ENCODE data around the gene PDLIM5. TPM values are rescaled to one million over a fixed set of nuclear protein-coding genes. Genes with fewer than 3 reads are reported as not detected.

The PDLIM5 gene
- total RNA-seq, 1 experiment from 2014 or later = 53.8 TPM

DNA sequence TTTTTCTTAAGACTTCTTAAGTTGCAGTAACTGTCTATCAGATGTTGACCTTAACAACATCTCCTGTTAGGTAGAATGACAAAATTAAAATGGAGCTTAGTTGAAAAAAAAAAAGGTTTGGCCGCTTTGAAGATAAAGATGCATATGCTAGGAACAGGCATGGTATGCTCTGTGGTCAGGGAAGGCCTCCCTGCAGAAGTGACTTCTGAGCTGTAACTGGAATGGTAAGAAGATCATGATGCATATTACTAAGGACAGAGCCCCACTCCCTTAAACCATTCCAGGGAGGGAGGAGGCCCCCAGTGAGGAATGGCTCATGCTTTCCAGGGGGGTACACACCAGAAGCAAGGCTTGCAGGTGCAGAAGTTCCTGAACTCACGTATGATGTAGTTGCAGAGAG, 43.7 kb downstream of the PDLIM5 start:
- Histone ChIP-seq H3K9ac (ENCODE audit: low read length) (no peak overlapping the region), H3K4me3 (ENCODE audit: low read length) (no peak overlapping the region), H3K36me3 (ENCODE audit: insufficient read depth, low read length) (no peaks in the 10 kb centered on the region), H2AFZ (ENCODE audit: low read length) (no peak overlapping the region), H3K9me3 (ENCODE audit: low read length) (no peaks in the 10 kb centered on the region), H3K27ac (ENCODE audit: low read length) (no peak overlapping the region), H3K9me2 (replicated peaks; ENCODE audit: insufficient read depth, low read length) (no peaks in the 10 kb centered on the region), H3K4me1 (ENCODE audit: low read length) (peaks cover 18% of the 10 kb centered on the region), H3K27me3 (ENCODE audit: low read length) (no peaks in the 10 kb centered on the region), H3K4me2 (ENCODE audit: low read depth, low read length, poor library complexity, severe bottlenecking) (no peak overlapping the region), H4K20me1 (ENCODE audit: insufficient read depth, low read depth, low read length) (no peaks in the 10 kb centered on the region), H3K79me2 (ENCODE audit: low read length) (peaks cover 38% of the 10 kb centered on the region)
- DNase-seq = no peak

DNA sequence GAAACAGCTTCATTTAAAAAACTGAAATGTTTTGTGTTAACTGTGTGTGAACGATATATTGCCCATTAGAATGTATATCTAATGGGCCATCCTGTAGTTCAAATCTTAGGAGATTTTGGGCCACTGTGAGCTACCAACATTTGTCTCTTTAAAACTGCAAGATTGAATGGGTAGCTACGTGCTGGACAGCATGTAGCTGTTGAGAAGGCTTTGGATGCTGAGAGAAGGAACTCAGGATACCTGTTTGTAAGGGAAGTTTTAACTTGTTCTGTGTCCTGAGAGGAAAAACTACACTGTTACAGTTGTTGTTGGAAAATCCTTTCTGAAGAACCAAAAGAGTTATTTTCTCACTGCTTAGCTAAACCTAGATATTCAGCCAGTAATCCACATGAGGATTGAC, 45.9 kb downstream of the PDLIM5 start:
- Histone ChIP-seq H3K27me3 (ENCODE audit: low read length) (no peaks in the 10 kb centered on the region), H3K4me2 (ENCODE audit: low read depth, low read length, poor library complexity, severe bottlenecking) (no peak overlapping the region), H3K4me1 (ENCODE audit: low read length) (peaks cover 18% of the 10 kb centered on the region), H4K20me1 (ENCODE audit: insufficient read depth, low read depth, low read length) (no peaks in the 10 kb centered on the region), H3K9ac (ENCODE audit: low read length) (no peak overlapping the region), H2AFZ (ENCODE audit: low read length) (no peak overlapping the region), H3K9me2 (replicated peaks; ENCODE audit: insufficient read depth, low read length) (no peaks in the 10 kb centered on the region), H3K9me3 (ENCODE audit: low read length) (no peaks in the 10 kb centered on the region), H3K79me2 (ENCODE audit: low read length) (peaks cover 28% of the 10 kb centered on the region), H3K36me3 (ENCODE audit: insufficient read depth, low read length) (no peaks in the 10 kb centered on the region), H3K27ac (ENCODE audit: low read length) (no peak overlapping the region), H3K4me3 (ENCODE audit: low read length) (no peak overlapping the region)
- no peak for DNase-seq

DNA sequence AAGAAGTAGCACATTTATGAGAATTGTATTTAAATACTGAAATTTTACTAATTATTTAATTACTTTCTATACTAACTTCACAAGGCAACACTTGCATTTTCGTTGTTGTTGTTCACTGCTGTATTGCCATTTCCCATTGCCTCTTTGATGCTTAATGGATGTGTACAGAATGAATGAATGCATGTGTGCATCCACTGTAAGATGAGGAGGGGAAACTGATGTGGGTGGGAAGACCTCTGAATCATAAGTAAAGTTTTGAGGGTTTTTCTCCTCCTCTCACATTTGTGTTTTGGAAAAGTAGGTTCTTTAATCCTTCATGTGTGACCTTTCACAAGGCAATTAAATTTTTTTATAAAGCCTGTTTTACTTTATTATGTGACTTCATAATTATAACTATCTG, 46.8 kb downstream of the PDLIM5 start:
- peaks cover 25% of the 10 kb centered on the region for H3K79me2 ChIP-seq (ENCODE audit: low read length)
- H3K9me3 ChIP-seq (ENCODE audit: low read length) = no peaks in the 10 kb centered on the region
- no peaks in the 10 kb centered on the region for H3K36me3 ChIP-seq (ENCODE audit: insufficient read depth, low read length)
- H3K9ac ChIP-seq (ENCODE audit: low read length) = no peak overlapping the region
- H2AFZ ChIP-seq (ENCODE audit: low read length) = no peak overlapping the region
- no peak overlapping the region for H3K27ac ChIP-seq (ENCODE audit: low read length)
- no peaks in the 10 kb centered on the region for H4K20me1 ChIP-seq (ENCODE audit: insufficient read depth, low read depth, low read length)
- no peak overlapping the region for H3K4me2 ChIP-seq (ENCODE audit: low read depth, low read length, poor library complexity, severe bottlenecking)
- H3K27me3 ChIP-seq (ENCODE audit: low read length) = no peaks in the 10 kb centered on the region
- DNase-seq = no peak
- no peak overlapping the region for H3K4me3 ChIP-seq (ENCODE audit: low read length)
- H3K9me2 ChIP-seq (replicated peaks; ENCODE audit: insufficient read depth, low read length) = no peaks in the 10 kb centered on the region
- peaks cover 18% of the 10 kb centered on the region for H3K4me1 ChIP-seq (ENCODE audit: low read length)

DNA sequence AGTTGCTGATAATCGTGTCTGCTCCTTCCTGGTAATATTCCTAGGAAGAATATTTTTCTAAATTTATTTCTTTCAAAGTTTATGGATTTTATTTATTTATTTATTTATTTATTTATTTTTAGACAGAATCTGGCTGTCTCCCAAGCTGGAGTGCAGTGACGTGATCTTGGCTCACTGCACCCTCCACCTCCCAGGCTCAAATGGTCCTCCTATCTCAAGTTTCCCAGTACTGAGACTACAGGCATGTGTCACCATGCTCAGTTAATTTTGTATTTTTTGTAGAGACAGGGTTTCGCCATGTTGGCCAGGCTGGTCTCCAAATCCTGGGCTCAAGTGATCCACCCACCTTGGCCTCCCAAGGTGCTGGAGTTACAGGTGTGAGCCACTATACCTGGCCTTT, 48.9 kb downstream of the PDLIM5 start:
- Histone ChIP-seq H4K20me1 (ENCODE audit: insufficient read depth, low read depth, low read length) (no peaks in the 10 kb centered on the region), H3K4me3 (ENCODE audit: low read length) (no peak overlapping the region), H3K27me3 (ENCODE audit: low read length) (no peaks in the 10 kb centered on the region)

DNA sequence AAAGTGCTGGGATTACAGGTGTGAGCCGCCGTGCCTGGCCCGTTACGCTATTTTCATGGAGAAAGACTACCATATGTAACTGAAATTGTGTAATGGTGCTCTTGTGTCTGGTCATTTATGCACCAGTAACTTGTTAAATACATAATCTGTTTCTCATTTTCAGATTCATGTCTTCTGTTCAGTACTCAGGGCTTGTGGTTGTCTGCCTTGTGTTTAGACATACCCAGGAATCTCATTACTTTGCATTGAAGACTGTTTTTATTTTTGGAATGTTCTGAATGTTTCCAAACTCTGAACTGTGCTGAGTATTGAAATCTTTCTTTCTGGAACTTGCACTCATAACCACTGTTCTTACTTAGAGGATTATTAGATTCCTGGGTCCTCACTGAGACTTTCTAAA, 52.8 kb downstream of the PDLIM5 start:
- H3K4me2 ChIP-seq (ENCODE audit: low read depth, low read length, poor library complexity, severe bottlenecking) = no peak overlapping the region
- peaks cover 20% of the 10 kb centered on the region for H3K4me1 ChIP-seq (ENCODE audit: low read length)
- no peak overlapping the region for H3K4me3 ChIP-seq (ENCODE audit: low read length)
- no peaks in the 10 kb centered on the region for H3K9me3 ChIP-seq (ENCODE audit: low read length)
- no peak for DNase-seq
- no peaks in the 10 kb centered on the region for H3K36me3 ChIP-seq (ENCODE audit: insufficient read depth, low read length)
- H3K27me3 ChIP-seq (ENCODE audit: low read length) = no peaks in the 10 kb centered on the region
- no peak overlapping the region for H3K27ac ChIP-seq (ENCODE audit: low read length)
- no peak overlapping the region for H3K9ac ChIP-seq (ENCODE audit: low read length)
- H2AFZ ChIP-seq (ENCODE audit: low read length) = no peak overlapping the region
- peaks cover 19% of the 10 kb centered on the region; the same call in 1 of the 2 replicates for H3K79me2 ChIP-seq (ENCODE audit: low read length)
- H3K9me2 ChIP-seq (replicated peaks; ENCODE audit: insufficient read depth, low read length) = no peaks in the 10 kb centered on the region
- no peaks in the 10 kb centered on the region for H4K20me1 ChIP-seq (ENCODE audit: insufficient read depth, low read depth, low read length)

More for the DNA sequence above, 48.9 kb downstream of the PDLIM5 start:
- Histone ChIP-seq H2AFZ (ENCODE audit: low read length) (no peak overlapping the region), H3K9ac (ENCODE audit: low read length) (no peak overlapping the region), H3K9me3 (ENCODE audit: low read length) (no peaks in the 10 kb centered on the region), H3K27ac (ENCODE audit: low read length) (no peak overlapping the region), H3K36me3 (ENCODE audit: insufficient read depth, low read length) (no peaks in the 10 kb centered on the region), H3K4me2 (ENCODE audit: low read depth, low read length, poor library complexity, severe bottlenecking) (no peak overlapping the region), H3K79me2 (ENCODE audit: low read length) (peaks cover 16% of the 10 kb centered on the region), H3K4me1 (ENCODE audit: low read length) (peaks cover 19% of the 10 kb centered on the region), H3K9me2 (replicated peaks; ENCODE audit: insufficient read depth, low read length) (no peaks in the 10 kb centered on the region)
- DNase-seq = no peak

DNA sequence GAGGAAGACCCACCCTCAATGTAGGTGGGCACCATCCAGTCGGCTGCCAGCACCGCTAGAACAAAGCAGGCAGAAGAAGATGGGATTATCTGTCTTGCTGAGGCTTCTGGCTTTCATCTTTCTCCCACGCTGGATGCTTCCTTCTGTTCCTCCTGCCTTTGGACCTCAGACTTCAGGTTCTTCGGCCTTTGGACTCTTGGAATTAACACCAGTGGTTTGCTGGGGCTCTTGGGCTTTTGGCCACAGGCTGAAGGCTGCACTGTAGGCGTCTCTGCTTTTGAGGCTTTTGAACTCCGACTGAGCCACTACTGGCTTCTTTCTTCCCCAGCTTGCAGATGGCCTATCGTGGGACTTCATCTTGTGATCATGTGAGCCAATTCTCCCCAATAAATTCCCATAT, 55.1 kb downstream of the PDLIM5 start:
- Histone ChIP-seq H3K36me3 (ENCODE audit: insufficient read depth, low read length) (no peaks in the 10 kb centered on the region), H3K4me1 (ENCODE audit: low read length) (peaks cover 20% of the 10 kb centered on the region), H3K27me3 (ENCODE audit: low read length) (no peaks in the 10 kb centered on the region), H3K4me3 (ENCODE audit: low read length) (no peak overlapping the region), H3K9me2 (replicated peaks; ENCODE audit: insufficient read depth, low read length) (no peaks in the 10 kb centered on the region), H3K4me2 (ENCODE audit: low read depth, low read length, poor library complexity, severe bottlenecking) (no peak overlapping the region), H3K79me2 (ENCODE audit: low read length) (peaks cover 27% of the 10 kb centered on the region; the same call in 1 of the 2 replicates), H2AFZ (ENCODE audit: low read length) (no peak overlapping the region), H4K20me1 (ENCODE audit: insufficient read depth, low read depth, low read length) (no peaks in the 10 kb centered on the region), H3K9me3 (ENCODE audit: low read length) (no peaks in the 10 kb centered on the region), H3K27ac (ENCODE audit: low read length) (no peak overlapping the region), H3K9ac (ENCODE audit: low read length) (no peak overlapping the region)
- no peak for DNase-seq

DNA sequence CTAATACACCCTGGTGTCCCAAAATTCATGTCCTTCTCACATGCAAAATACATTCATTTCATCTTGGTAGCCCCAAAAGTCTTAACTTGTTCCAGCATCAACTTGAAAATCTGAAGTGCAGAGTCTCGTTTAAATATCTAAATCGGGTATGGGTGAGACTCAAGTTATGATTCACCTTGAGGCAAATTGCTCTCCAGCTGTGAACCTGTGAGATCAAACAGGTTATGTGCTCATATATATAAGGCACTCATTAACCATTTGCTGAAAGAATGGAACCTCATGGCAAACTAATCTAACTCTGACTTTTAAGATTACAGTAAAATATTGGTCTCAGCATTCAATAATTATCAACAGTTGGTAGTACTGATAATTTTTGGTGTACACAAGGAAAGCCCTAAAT, 55.5 kb downstream of the PDLIM5 start:
- Histone ChIP-seq H3K9ac (ENCODE audit: low read length) (no peak overlapping the region), H3K4me3 (ENCODE audit: low read length) (no peak overlapping the region), H3K36me3 (ENCODE audit: insufficient read depth, low read length) (no peaks in the 10 kb centered on the region), H3K4me2 (ENCODE audit: low read depth, low read length, poor library complexity, severe bottlenecking) (no peak overlapping the region), H2AFZ (ENCODE audit: low read length) (no peak overlapping the region), H3K27me3 (ENCODE audit: low read length) (no peaks in the 10 kb centered on the region), H3K27ac (ENCODE audit: low read length) (no peak overlapping the region), H3K4me1 (ENCODE audit: low read length) (peaks cover 20% of the 10 kb centered on the region), H3K9me2 (replicated peaks; ENCODE audit: insufficient read depth, low read length) (no peaks in the 10 kb centered on the region), H4K20me1 (ENCODE audit: insufficient read depth, low read depth, low read length) (no peaks in the 10 kb centered on the region), H3K79me2 (ENCODE audit: low read length) (peaks cover 24% of the 10 kb centered on the region; the same call in 1 of the 2 replicates), H3K9me3 (ENCODE audit: low read length) (no peaks in the 10 kb centered on the region)
- no peak for DNase-seq

DNA sequence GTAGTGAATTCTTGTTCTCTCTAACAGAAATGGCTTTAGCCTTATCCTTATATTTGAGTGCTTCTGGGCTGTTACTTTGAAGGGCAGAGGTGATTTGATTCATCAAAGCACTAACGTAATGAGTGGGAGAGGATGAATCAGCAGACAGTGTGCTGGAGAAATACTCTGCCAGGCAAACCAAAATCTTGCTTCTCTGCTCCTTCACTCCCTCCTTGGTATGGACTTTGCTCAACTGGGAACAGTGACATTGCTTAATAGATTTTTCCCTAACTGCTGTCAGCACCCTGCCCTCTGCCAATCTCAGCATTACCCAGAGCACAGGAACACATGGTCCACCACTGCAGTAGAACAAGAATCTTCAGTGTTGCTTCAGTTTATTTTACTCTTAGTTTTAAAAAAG, 56.0 kb downstream of the PDLIM5 start:
- no peak overlapping the region for H3K27ac ChIP-seq (ENCODE audit: low read length)
- no peaks in the 10 kb centered on the region for H3K36me3 ChIP-seq (ENCODE audit: insufficient read depth, low read length)
- H3K9me2 ChIP-seq (replicated peaks; ENCODE audit: insufficient read depth, low read length) = no peaks in the 10 kb centered on the region
- no peak overlapping the region for H3K9ac ChIP-seq (ENCODE audit: low read length)
- no peaks in the 10 kb centered on the region for H3K9me3 ChIP-seq (ENCODE audit: low read length)
- H2AFZ ChIP-seq (ENCODE audit: low read length) = no peak overlapping the region
- no peak for DNase-seq
- H3K4me2 ChIP-seq (ENCODE audit: low read depth, low read length, poor library complexity, severe bottlenecking) = no peak overlapping the region
- no peak overlapping the region for H3K4me3 ChIP-seq (ENCODE audit: low read length)
- no peaks in the 10 kb centered on the region for H4K20me1 ChIP-seq (ENCODE audit: insufficient read depth, low read depth, low read length)
- no peaks in the 10 kb centered on the region for H3K27me3 ChIP-seq (ENCODE audit: low read length)
- peaks cover 28% of the 10 kb centered on the region; the same call in 1 of the 2 replicates for H3K79me2 ChIP-seq (ENCODE audit: low read length)
- peaks cover 20% of the 10 kb centered on the region for H3K4me1 ChIP-seq (ENCODE audit: low read length)

DNA sequence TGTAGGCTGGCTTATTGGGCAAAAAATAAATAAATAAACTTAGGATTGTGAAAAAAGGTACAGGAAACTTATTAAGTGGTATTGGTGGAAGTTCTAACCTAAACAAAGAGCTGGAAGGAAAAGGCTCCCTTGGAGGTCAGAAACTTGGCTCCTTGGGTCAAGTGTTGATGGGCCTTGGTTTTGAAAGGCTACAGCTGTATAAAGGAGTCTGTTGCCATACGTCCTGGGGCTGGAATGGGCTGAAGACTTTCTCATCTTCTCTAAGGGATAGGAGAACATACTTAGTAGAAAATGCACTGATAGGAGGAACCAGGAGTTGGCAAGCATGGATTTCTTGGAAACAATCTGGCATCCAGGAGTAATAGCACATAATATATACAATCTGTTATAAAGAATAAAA, 56.6 kb downstream of the PDLIM5 start:
- no peak overlapping the region for H3K9ac ChIP-seq (ENCODE audit: low read length)
- H3K27me3 ChIP-seq (ENCODE audit: low read length) = no peaks in the 10 kb centered on the region
- no peaks in the 10 kb centered on the region for H3K9me3 ChIP-seq (ENCODE audit: low read length)
- peaks cover 20% of the 10 kb centered on the region for H3K4me1 ChIP-seq (ENCODE audit: low read length)
- H4K20me1 ChIP-seq (ENCODE audit: insufficient read depth, low read depth, low read length) = no peaks in the 10 kb centered on the region
- H3K27ac ChIP-seq (ENCODE audit: low read length) = no peak overlapping the region
- H3K4me2 ChIP-seq (ENCODE audit: low read depth, low read length, poor library complexity, severe bottlenecking) = no peak overlapping the region
- H3K36me3 ChIP-seq (ENCODE audit: insufficient read depth, low read length) = no peaks in the 10 kb centered on the region
- no peak overlapping the region for H2AFZ ChIP-seq (ENCODE audit: low read length)
- DNase-seq = no peak
- H3K4me3 ChIP-seq (ENCODE audit: low read length) = no peak overlapping the region
- H3K9me2 ChIP-seq (replicated peaks; ENCODE audit: insufficient read depth, low read length) = no peaks in the 10 kb centered on the region
- H3K79me2 ChIP-seq (ENCODE audit: low read length) = peaks cover 34% of the 10 kb centered on the region
